ENCODE measurements around the gene NBAS.

The NBAS gene

GRCh38 chr2:15427987-15428386, 133.1 kb downstream of the NBAS start:
- H2AFZ ChIP-seq (ENCODE audit: low read depth, low read length), result no peak overlapping the region
- no peaks in the 10 kb centered on the region for H3K36me3 ChIP-seq (replicated peaks; ENCODE audit: low read depth, low read length)
- no peaks in the 10 kb centered on the region for H3K9me3 ChIP-seq (ENCODE audit: insufficient read depth, low read length)
- H3K4me3 ChIP-seq (ENCODE audit: low read length), result no peak overlapping the region
- no peak overlapping the region for H3K9ac ChIP-seq (ENCODE audit: low read length)
- TF ChIP-seq, protein P1, sequence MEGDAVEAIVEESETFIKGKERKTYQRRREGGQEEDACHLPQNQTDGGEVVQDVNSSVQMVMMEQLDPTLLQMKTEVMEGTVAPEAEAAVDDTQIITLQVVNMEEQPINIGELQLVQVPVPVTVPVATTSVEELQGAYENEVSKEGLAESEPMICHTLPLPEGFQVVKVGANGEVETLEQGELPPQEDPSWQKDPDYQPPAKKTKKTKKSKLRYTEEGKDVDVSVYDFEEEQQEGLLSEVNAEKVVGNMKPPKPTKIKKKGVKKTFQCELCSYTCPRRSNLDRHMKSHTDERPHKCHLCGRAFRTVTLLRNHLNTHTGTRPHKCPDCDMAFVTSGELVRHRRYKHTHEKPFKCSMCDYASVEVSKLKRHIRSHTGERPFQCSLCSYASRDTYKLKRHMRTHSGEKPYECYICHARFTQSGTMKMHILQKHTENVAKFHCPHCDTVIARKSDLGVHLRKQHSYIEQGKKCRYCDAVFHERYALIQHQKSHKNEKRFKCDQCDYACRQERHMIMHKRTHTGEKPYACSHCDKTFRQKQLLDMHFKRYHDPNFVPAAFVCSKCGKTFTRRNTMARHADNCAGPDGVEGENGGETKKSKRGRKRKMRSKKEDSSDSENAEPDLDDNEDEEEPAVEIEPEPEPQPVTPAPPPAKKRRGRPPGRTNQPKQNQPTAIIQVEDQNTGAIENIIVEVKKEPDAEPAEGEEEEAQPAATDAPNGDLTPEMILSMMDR (IDR thresholded peaks at IDR 0.05; ENCODE audit: low read depth, low read length), result no peak
- TF ChIP-seq EZH2phosphoT487 (IDR thresholded peaks at IDR 0.05; ENCODE audit: low read depth), result no peak
- no peaks in the 10 kb centered on the region for H3K4me1 ChIP-seq (ENCODE audit: low read length)
- no peak overlapping the region for H3K4me2 ChIP-seq (ENCODE audit: low read length)
- H4K20me1 ChIP-seq (ENCODE audit: insufficient read depth, low read length), result no peaks in the 10 kb centered on the region
- no peaks in the 10 kb centered on the region for H3K27me3 ChIP-seq (ENCODE audit: low read depth, low read length)
- no peak overlapping the region for H3K27ac ChIP-seq (ENCODE audit: low read length)
- no peaks in the 10 kb centered on the region for H3K79me2 ChIP-seq (ENCODE audit: low read length)

- Histone ChIP-seq H3K9ac (ENCODE audit: low read length) (no peak overlapping the region), H3K36me3 (replicated peaks; ENCODE audit: low read depth, low read length) (no peaks in the 10 kb centered on the region), H3K4me2 (ENCODE audit: low read length) (no peak overlapping the region), H2AFZ (ENCODE audit: low read depth, low read length) (no peak overlapping the region), H3K4me3 (ENCODE audit: low read length) (no peak overlapping the region), H3K79me2 (ENCODE audit: low read length) (no peaks in the 10 kb centered on the region), H3K9me3 (ENCODE audit: insufficient read depth, low read length) (no peaks in the 10 kb centered on the region), H4K20me1 (ENCODE audit: insufficient read depth, low read length) (no peaks in the 10 kb centered on the region), H3K27ac (ENCODE audit: low read length) (no peak overlapping the region), H3K27me3 (ENCODE audit: low read depth, low read length) (no peaks in the 10 kb centered on the region), H3K4me1 (ENCODE audit: low read length) (no peaks in the 10 kb centered on the region)
- TF ChIP-seq, protein P1 (IDR thresholded peaks at IDR 0.05; ENCODE audit: low read depth, low read length), result no peak
- no peak for TF ChIP-seq EZH2phosphoT487 (IDR thresholded peaks at IDR 0.05; ENCODE audit: low read depth)
Measured at GRCh38 chr2:15426606-15427005, 134.5 kb downstream of the NBAS start.

DNA sequence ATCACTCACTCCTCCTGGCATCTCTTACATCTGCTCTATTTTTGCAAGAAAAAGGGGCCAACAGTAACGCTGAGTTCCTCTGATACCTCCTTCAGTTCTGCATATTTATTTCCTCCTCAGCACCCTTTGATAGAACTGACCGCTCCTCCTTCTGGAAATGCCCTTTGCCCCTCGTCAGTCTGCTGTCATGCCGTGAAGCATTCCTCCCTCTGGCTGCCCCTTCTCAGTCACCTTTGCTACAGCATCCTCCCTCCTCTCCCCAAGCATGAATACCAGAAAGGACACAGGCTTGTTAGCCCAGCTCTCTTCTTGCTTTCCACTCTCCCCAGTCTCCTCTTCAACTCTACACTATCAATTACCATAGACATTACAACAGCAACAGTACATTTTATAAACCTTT, 135.4 kb downstream of the NBAS start:
- Histone ChIP-seq H3K27ac (ENCODE audit: low read length) (no peak overlapping the region), H3K4me3 (ENCODE audit: low read length) (no peak overlapping the region), H3K4me2 (ENCODE audit: low read length) (no peak overlapping the region), H3K9me3 (ENCODE audit: insufficient read depth, low read length) (no peaks in the 10 kb centered on the region), H4K20me1 (ENCODE audit: insufficient read depth, low read length) (no peaks in the 10 kb centered on the region), H3K9ac (ENCODE audit: low read length) (no peak overlapping the region), H3K27me3 (ENCODE audit: low read depth, low read length) (no peaks in the 10 kb centered on the region), H3K79me2 (ENCODE audit: low read length) (no peaks in the 10 kb centered on the region), H3K36me3 (replicated peaks; ENCODE audit: low read depth, low read length) (no peaks in the 10 kb centered on the region), H3K4me1 (ENCODE audit: low read length) (no peaks in the 10 kb centered on the region), H2AFZ (ENCODE audit: low read depth, low read length) (no peak overlapping the region)
- no peak for TF ChIP-seq EZH2phosphoT487 (IDR thresholded peaks at IDR 0.05; ENCODE audit: low read depth)
- TF ChIP-seq, protein P1 (IDR thresholded peaks at IDR 0.05; ENCODE audit: low read depth, low read length), result no peak

GRCh38 chr2:15421753-15422152, 139.4 kb downstream of the NBAS start:
- H3K36me3 ChIP-seq (replicated peaks; ENCODE audit: low read depth, low read length), result no peaks in the 10 kb centered on the region
- TF ChIP-seq, protein P1 (IDR thresholded peaks at IDR 0.05; ENCODE audit: low read depth, low read length), result no peak
- TF ChIP-seq EZH2phosphoT487 (IDR thresholded peaks at IDR 0.05; ENCODE audit: low read depth), result no peak

More at GRCh38 chr2:15421753-15422152, 139.4 kb downstream of the NBAS start:
- H3K9ac ChIP-seq (ENCODE audit: low read length), result no peak overlapping the region
- no peaks in the 10 kb centered on the region for H3K4me1 ChIP-seq (ENCODE audit: low read length)
- H3K9me3 ChIP-seq (ENCODE audit: insufficient read depth, low read length), result no peaks in the 10 kb centered on the region
- no peak overlapping the region for H3K27ac ChIP-seq (ENCODE audit: low read length)
- H4K20me1 ChIP-seq (ENCODE audit: insufficient read depth, low read length), result no peaks in the 10 kb centered on the region
- no peak overlapping the region for H2AFZ ChIP-seq (ENCODE audit: low read depth, low read length)
- no peaks in the 10 kb centered on the region for H3K79me2 ChIP-seq (ENCODE audit: low read length)
- no peaks in the 10 kb centered on the region for H3K27me3 ChIP-seq (ENCODE audit: low read depth, low read length)
- no peak overlapping the region for H3K4me2 ChIP-seq (ENCODE audit: low read length)
- no peak overlapping the region for H3K4me3 ChIP-seq (ENCODE audit: low read length)
